ENCODE data around the gene HEPACAM. TPM values are rescaled to one million over a fixed set of nuclear protein-coding genes. Genes with fewer than 3 reads are reported as not detected.

Gene HEPACAM
- total RNA-seq, 1 donor from 2014 or later = not detected

GRCh38 chr11:124870430-124870829 lies 65.4 kb downstream of the HEPACAM start:
- DNase-seq (ENCODE audit: extremely low read depth, low read depth, low spot score) = no peak

- no peak for DNase-seq (ENCODE audit: extremely low read depth, low read depth, low spot score)
These were observed 65.9 kb downstream of the HEPACAM start for GRCh38 chr11:124869856-124870387.

DNA sequence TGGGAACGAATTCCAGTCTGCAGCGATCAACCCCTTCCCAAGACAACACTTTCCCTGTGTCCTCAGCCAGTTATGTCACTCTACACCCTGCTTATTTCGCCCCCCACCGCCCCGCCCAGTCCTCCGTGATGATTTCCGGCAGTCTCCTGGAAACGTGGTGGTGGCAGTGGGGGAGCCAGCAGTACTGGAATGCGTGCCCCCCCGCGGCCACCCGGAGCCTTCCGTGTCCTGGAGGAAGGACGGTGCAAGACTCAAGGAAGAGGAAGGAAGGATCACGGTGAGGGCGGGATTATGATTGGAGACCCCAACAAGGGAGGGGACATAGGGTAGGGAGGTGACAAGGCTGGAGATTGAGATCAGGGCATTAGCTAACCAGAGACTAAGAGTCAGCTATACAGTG lies 66.5 kb downstream of the HEPACAM start:
- DNase-seq (ENCODE audit: extremely low read depth, low read depth, low spot score) = no peak

Other genes starting within 250 kb of the HEPACAM start
- gene NRGN, start 196.1 kb downstream of the HEPACAM start, total RNA-seq = 10.6 and 14.4 TPM in 2 replicates
- gene VSIG2, start 183.8 kb downstream of the HEPACAM start, total RNA-seq = 1.1 TPM in 1 of 2 replicates, not detected in the other
- gene ESAM, start 173.8 kb downstream of the HEPACAM start, total RNA-seq = 297 and 465 TPM in 2 replicates
- 10.1 and 17.4 TPM in 2 replicates for gene MSANTD2, start 135.6 kb downstream of the HEPACAM start, total RNA-seq
- gene ROBO3, start 70.6 kb downstream of the HEPACAM start, total RNA-seq = 9.7 and 11.2 TPM in 2 replicates
- 605 and 785 TPM in 2 replicates for gene ROBO4, start 38.2 kb downstream of the HEPACAM start, total RNA-seq
- gene HEPN1, start 16.8 kb downstream of the HEPACAM start, total RNA-seq = 0.18 TPM in 1 of 2 replicates, not detected in the other
- gene CCDC15, start 18.2 kb upstream of the HEPACAM start, total RNA-seq = 2.0 and 2.5 TPM in 2 replicates
- gene SLC37A2, start 127.3 kb upstream of the HEPACAM start, total RNA-seq = 0.70 and 6.9 TPM in 2 replicates
- 22.5 and 23.3 TPM in 2 replicates for gene TMEM218, start 175.6 kb upstream of the HEPACAM start, total RNA-seq
- 0.29 and 0.76 TPM in 2 replicates for gene PKNOX2, start 228.7 kb upstream of the HEPACAM start, total RNA-seq